Measurements from ENCODE around the gene DENND4A.
"Not testable (repeated sequence)": the region's sequence is repeated elsewhere in the genome, so short reads cannot be mapped to it uniquely, and the experiment has no call there.

The DENND4A gene

DNA sequence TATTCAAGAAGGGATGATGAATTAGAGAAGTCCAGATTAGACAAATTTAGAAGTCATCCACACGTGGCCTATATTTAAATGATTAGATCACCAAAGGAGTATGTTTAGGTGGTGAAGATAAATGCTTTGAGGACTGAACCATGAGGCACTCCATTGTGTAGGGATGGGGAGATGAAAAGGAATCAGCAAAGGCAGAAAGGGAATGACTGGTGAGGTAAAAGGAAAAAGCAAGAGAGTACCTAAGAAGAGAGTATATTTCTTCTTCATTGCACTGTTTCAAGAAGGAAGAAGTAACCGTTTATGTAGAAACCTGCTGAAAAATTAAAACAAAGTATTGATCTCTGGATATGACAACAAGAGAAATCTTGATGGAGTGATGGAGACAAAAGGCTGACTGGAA lies 40.7 kb downstream of the DENND4A start:
- no peak for DNase-seq

- no peak for DNase-seq
These were observed 44.8 kb downstream of the DENND4A start for GRCh38 chr15:65747265-65747664.

- DNase-seq: no peak
These were observed 48.3 kb downstream of the DENND4A start for GRCh38 chr15:65743637-65744252.

- no peak for DNase-seq
These were observed 51.9 kb downstream of the DENND4A start for GRCh38 chr15:65740148-65740547.

DNA sequence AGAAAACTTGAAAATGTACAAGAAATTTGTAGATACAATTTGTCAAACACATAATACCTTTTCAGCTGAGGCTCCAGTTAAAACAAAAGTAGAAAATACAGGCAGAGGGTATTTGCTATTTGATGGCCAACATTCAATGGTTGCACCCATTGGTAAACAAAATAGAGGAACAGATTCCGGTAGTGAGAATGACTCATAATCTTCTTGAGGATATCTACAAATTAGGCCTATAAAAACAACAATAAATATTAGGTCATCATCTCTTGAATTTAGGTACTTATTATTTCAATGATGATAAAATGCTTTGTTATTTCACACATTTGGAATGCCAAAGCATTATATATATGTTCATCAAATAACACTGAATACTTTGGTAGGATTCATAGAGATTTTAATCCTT lies 53.4 kb downstream of the DENND4A start:
- no peak for DNase-seq

GRCh38 chr15:65733599-65733998 lies 58.5 kb downstream of the DENND4A start:
- not testable (repeated sequence) for DNase-seq

- DNase-seq: no peak
These were observed 59.4 kb downstream of the DENND4A start for GRCh38 chr15:65732698-65733097.

DNA sequence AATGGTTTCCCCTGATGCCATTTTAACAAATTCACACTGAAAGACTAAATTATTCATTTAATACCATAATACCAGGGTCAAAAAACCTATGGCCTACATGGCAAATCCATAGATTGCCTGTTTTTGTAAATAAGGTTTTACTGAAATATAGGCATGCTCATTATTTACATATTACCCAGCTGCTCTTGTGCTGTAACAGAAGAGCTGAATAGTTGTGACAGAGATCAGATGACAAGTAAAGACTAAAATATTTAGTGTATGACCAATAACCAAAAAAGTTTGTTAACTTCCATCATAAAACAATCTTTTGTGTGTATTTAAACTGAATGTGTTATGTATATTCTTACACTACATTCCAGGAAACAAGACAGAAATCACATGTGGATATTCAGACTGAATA lies 60.2 kb downstream of the DENND4A start:
- DNase-seq: no peak

- no peak for DNase-seq
These were observed 61.4 kb downstream of the DENND4A start for GRCh38 chr15:65730549-65731172.

DNA sequence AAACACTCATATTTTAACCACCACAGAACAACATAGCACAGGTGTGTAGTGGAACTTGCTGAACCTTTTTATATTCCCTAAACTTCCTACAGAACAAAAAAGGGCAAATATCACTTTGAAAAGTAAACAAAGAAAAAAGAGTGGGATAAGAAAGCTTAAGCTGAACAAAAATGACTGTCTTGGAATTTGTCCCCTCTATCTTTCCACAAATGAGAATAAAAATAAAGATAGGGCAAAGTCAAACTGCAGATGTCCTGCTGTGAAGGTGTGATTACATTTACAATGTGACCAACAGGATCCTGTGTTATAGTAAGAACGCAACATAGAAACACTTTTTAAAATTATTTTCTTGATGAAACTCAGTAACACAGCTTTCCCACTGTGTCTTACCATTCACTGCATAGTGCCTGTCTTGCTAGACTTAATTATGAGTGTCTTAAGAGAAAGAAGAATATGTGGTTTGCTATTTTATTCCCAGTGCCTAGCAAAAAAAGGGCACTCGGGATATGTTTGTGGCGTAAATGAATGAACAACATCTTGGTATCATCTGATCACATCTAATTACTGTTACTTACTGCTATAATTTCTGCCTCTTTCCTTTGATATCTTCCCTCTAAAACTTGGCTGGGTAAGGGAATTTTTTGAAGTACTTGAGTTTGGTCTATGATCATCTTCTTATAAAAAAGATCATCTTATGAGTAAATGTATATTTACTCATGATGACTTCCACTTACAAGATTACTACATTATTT lies 67.5 kb downstream of the DENND4A start:
- DNase-seq: no peak

DNA sequence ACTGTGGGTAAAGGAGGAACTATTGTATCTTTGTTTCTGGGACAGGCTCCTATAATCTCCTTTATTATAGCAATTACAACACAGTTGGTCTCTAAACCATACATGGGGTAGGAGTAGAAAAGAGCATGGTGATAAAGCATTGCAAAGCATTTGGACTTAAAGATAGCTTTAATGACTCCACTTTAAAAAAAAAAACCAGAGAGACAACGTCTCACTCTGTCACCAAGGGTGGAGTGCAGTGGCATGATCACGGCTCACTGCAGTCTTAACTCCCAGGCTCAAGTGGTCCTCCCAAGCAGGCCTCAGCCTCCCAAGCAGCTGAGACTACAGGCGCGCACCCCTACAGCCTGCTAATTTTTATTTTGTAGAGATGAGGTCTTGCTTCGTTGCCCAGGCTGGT lies 68.2 kb downstream of the DENND4A start:
- no peak for DNase-seq

- DNase-seq: no peak
These were observed 69.9 kb downstream of the DENND4A start for GRCh38 chr15:65722191-65722590.

GRCh38 chr15:65712415-65712814 lies 79.7 kb downstream of the DENND4A start:
- DNase-seq: no peak

DNA sequence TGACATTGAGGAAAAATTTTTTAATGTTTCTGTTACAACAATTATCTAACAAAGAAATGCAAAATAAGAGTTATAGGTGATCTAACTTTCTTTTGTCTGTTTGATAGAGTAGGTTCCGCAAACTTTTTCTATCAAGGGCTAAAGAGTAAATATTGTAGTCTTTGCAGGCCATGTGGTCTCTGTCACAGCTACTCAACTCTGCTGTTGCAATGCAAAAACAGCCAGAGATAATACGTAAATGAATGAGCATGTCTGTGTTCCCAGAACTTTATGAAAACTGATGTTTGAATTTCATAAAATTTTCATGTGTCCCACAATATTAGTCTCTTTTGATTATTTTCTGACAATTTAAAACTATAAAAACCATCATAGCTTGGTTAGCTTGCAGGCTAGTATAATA lies 97.0 kb downstream of the DENND4A start:
- DNase-seq: no peak

GRCh38 chr15:65690778-65691177 lies 101.3 kb downstream of the DENND4A start:
- no peak for DNase-seq

GRCh38 chr15:65690173-65690572 lies 101.9 kb downstream of the DENND4A start:
- no peak for DNase-seq

DNA sequence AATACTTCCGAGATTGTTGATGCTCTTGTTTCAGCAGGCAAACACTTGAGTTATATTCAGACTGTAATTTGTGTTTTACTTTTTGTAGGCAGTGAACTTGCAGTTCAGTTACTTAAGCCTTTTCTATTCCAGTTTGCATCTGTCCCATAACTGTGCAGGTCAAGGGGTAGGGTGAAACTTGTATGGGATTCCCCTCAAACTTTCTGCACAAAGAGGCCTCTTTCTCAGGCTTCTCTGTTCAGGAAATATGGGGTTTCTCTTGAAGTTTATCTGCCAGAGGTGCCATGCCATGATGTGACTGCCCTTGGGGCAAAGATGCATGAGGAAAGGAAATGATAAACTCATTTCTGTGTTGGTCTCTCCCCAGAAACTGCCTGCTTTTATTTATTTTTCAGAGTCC lies 103.6 kb downstream of the DENND4A start:
- no peak for DNase-seq

- no peak for DNase-seq
These were observed 109.6 kb downstream of the DENND4A start for GRCh38 chr15:65682404-65682911.

DNA sequence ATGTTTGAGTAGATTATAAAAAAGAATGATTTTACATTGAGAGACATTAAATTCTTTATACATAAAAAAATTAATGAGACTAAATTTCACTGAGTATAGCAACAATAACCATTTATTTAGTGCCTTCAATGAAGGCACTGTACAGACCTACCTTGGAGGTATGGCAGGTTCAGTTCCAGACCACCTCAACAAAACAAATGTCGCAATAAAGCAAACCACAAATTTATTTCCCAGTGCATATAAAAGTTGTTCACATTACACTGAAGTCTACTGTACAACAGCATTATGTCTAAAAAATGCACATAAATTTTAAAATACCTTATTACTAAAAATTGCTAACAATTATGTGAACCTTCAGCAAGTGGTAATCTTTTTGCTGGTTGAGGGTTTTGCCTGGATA lies 111.5 kb downstream of the DENND4A start:
- no peak for DNase-seq

GRCh38 chr15:65676123-65676522 lies 116.0 kb downstream of the DENND4A start:
- DNase-seq: no peak

DNA sequence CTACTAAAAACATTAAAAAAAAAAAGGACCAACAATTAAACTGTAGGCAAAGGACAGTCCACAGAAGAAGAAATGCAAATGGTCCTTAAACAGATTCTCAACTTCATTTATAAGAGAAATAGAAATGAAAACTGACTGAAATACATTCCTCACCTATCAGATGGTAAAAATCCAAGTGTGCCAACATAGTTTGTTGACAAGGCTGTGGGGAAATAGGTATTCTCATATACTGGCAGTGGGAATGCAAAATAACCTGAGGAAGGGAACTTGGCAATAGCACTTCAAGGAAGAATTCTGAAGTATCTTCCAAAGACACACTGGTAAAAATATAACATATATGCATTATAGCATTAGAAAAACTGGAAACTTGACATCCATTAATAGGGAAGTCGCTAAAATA lies 116.5 kb downstream of the DENND4A start:
- no peak for DNase-seq

- no peak for DNase-seq
These were observed 125.8 kb downstream of the DENND4A start for GRCh38 chr15:65666257-65666656.

DNA sequence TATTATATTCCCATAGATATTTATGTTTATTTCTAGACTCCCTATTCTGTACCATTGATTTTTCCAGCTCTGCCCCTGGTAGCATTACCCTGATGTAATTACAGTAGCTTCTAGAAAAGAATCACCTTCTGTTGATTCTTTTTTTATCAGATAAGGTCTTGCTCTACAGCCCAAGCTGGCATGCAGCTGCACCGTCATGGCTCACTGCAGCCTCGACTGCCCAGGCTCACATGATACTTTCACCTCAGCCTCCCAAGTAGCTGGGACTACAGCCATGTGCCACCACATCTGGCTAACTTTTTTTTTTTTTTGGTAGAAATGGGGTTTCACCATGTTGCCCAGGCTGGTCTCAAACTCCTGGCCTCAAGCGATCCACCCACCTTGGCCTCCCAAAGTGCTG lies 128.6 kb downstream of the DENND4A start:
- DNase-seq: no peak

GRCh38 chr15:65660927-65661326 lies 131.2 kb downstream of the DENND4A start:
- no peak for DNase-seq

Measured in NCI-H1048 (cell line).